ENCODE measurements around the gene HNRNPF.

Gene HNRNPF

DNA sequence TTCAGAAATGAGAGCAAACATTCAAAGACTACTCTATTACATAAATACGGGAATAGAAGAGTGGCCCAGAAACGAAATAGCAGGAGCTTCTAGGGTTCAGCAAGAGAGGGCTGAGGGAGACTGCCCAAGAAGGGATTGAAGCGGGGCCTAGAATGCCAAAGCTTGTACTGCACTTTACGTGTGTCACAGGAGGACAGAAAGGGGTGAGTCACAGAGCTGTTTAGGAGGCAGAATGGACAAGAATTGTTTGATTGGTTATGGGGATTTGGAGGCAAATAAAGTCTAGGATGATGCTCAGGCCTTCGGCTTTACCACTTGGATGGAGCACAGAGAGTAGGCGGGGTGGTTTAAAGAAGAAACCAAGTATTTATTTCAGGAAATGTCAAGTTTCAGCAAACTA is 48.9 kb downstream of the HNRNPF start:
- in situ Hi-C loops (cut with MboI; ENCODE audit: low sequenced_read_pairs, unreplicated experiment): no loop called here
- no peak for DNase-seq (ENCODE audit: low spot score)
- TF ChIP-seq, protein P1, sequence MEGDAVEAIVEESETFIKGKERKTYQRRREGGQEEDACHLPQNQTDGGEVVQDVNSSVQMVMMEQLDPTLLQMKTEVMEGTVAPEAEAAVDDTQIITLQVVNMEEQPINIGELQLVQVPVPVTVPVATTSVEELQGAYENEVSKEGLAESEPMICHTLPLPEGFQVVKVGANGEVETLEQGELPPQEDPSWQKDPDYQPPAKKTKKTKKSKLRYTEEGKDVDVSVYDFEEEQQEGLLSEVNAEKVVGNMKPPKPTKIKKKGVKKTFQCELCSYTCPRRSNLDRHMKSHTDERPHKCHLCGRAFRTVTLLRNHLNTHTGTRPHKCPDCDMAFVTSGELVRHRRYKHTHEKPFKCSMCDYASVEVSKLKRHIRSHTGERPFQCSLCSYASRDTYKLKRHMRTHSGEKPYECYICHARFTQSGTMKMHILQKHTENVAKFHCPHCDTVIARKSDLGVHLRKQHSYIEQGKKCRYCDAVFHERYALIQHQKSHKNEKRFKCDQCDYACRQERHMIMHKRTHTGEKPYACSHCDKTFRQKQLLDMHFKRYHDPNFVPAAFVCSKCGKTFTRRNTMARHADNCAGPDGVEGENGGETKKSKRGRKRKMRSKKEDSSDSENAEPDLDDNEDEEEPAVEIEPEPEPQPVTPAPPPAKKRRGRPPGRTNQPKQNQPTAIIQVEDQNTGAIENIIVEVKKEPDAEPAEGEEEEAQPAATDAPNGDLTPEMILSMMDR (IDR thresholded peaks at IDR 0.05; ENCODE audit: borderline replicate concordance, control extremely low read depth, extremely low read depth, insufficient read depth, missing control alignments): no peak

DNA sequence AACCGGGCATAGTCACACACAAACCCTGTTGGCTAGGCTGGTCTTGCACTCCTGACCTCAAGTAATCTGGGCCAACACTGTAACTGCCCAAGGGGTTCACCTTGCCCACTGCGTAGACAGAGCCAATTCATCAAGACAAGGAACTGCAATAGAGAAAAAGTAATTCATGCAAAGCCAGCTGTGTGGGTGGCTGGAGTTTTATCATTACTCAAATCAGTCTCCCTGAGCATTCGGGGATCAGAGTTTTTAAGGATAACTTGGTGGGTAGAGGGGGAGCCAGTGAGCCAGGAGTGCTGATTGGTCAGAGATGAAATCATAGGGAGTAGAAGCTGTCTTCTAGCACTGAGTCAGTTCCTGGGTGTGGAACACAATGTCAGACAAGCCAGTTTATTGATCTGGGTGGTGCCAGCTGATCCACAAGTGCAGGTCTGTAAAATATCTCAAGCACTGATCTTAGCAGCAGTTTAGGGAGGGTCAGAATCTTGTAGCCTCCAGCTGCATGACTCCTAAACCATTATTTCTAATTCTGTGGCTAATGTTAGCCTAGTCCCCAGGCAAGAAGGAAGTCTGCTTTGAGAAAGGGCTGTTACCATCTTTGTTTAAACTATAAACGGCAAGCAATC is 53.1 kb downstream of the HNRNPF start:
- in situ Hi-C loops (cut with MboI; ENCODE audit: low sequenced_read_pairs, unreplicated experiment): no loop called here
- TF ChIP-seq, protein P1 (IDR thresholded peaks at IDR 0.05; ENCODE audit: borderline replicate concordance, control extremely low read depth, extremely low read depth, insufficient read depth, missing control alignments): no peak
- DNase-seq (ENCODE audit: low spot score): no peak

DNA sequence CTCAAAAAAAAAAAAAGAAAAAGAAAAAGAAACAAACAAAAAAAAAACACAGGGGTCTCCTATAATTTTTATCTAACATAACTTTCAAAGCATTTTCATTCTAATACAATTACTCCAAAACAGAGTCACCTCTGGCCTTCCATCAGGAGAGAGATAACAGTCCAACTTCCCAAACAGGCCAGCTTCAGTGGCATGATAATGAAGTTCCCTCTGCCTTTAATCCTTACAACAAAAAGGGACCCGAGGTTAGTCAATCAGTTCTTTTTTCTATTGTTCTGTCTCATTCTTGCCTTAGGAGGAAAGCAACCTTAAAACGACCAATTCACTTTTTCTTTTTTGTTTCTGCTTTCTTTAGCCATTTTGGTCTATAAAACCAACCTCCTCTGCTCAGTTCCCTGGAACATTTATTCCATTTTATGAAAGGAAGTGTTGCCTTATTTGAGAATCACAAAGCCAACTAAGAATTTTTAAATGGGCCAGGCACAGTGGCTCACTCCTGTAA is 54.1 kb downstream of the HNRNPF start:
- no peak for DNase-seq (ENCODE audit: low spot score)
- in situ Hi-C loops (cut with MboI; ENCODE audit: low sequenced_read_pairs, unreplicated experiment): no loop called here
- TF ChIP-seq, protein P1 (IDR thresholded peaks at IDR 0.05; ENCODE audit: borderline replicate concordance, control extremely low read depth, extremely low read depth, insufficient read depth, missing control alignments): no peak

DNA sequence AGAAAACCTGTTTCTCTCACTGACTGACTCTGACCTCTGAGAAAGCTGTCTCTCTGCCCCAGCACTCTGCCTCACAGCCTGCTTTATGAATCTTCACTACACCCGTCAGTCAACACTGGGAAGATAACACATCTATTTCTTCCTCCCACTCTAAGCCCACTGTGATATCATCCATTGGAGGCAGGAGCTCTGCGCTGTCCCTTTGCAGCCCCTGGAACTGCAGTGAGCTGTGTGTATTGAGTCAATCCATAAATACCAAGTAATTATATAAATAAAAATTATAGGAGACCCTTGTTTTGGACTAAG is 54.7 kb downstream of the HNRNPF start:
- no peak for DNase-seq (ENCODE audit: low spot score)
- TF ChIP-seq, protein P1 (IDR thresholded peaks at IDR 0.05; ENCODE audit: borderline replicate concordance, control extremely low read depth, extremely low read depth, insufficient read depth, missing control alignments): no peak
- in situ Hi-C loops (cut with MboI; ENCODE audit: low sequenced_read_pairs, unreplicated experiment): no loop called here

DNA sequence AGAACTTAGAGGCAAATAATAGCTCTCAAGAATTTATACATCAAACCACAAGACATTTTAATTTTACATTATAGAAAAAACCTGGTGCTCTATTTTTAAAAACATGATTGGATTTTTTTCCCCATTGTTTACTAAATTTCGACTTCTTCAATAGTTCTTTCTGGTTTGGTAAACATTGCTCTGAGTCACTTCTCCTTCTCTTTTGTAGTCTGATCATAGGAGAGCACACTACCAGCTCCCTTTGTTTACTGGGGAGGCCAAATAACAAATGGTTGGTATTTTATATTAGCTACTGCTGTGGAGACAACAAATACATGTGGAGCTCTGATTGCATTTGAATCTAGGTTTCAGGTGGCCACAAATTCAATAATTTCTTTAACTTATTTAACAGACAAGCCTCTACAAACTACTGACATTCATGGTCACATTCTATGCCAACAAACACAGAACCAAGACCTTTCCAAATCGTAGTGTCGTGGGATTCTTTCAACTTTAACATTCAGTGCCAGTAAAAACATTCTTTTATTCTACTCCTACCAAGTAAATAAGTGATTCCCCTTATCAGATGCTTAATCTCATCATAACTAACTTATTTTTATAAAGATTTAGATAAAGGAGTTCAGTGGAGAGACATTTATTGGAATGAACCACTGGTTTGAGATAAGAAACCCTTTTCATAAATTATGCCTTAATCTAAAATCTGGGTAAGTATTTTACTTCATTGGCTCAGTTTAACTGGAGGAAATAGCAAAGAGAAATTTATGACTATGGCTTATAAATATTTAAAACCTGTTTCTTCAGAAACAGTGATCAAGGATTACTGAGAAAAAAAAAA is 55.3 kb downstream of the HNRNPF start:
- no peak for DNase-seq (ENCODE audit: low spot score)
- TF ChIP-seq, protein P1 (IDR thresholded peaks at IDR 0.05; ENCODE audit: borderline replicate concordance, control extremely low read depth, extremely low read depth, insufficient read depth, missing control alignments): no peak
- in situ Hi-C loops (cut with MboI; ENCODE audit: low sequenced_read_pairs, unreplicated experiment): no loop called here

DNA sequence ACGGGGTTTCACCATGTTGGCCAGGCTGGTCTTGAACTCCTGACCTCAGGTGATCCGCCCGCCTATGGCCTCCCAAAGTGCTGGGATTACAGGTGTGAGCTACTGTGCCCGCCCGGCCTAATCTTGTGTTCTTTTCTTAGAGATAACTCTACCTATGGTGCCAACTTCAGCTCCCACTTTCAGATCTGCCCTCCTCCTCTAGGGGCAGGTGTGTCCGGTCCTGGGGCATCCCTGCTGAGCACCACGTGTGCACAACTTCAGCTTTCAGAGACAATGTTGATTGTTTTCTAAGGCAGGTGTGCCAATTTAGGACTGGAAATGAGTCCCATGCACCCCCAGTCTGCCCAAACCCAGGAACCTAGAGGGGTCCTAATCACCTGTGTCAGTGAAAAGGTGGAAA is 56.0 kb downstream of the HNRNPF start:
- no peak for DNase-seq (ENCODE audit: low spot score)
- in situ Hi-C loops (cut with MboI; ENCODE audit: low sequenced_read_pairs, unreplicated experiment): no loop called here
- TF ChIP-seq, protein P1 (IDR thresholded peaks at IDR 0.05; ENCODE audit: borderline replicate concordance, control extremely low read depth, extremely low read depth, insufficient read depth, missing control alignments): no peak

Measured in GM13976 (cell line).